Activated CD4-positive, alpha-beta T cell treated with anti-CD3 and anti-CD28 coated beads for 36 hours (primary cell): ENCODE measurements around the gene MTREX. TPM values are rescaled to one million over a fixed set of nuclear protein-coding genes. Genes with fewer than 3 reads are reported as not detected.

Experiments
- ATAC-seq: fragments of 200-7000 bp; cut with Tn5 transposase; one replicate; pipeline ENCODE4 v1.10.0; 2021; ENCODE audit warnings: mild to moderate bottlenecking, moderate library complexity
- CTCF ChIA-PET: fragments of 350-600 bp; sonication (Branson Sonifier 250); formaldehyde crosslinking; loops from one replicate; lab custom pipeline; 2021; ENCODE audit warnings: antibody characterized with exemption; lab: Charles Lee
- POLR2A ChIA-PET: fragments of 350-600 bp; sonication (Branson Sonifier 250); formaldehyde crosslinking; loops from one replicate; lab custom pipeline; 2021; ENCODE audit warnings: antibody characterized with exemption, inconsistent platforms; lab: Charles Lee
- DNase-seq: peaks from one replicate; pipeline ENCODE4 v3.0.0-alpha.2; 2020
- H3K27ac Mint-ChIP-seq: one replicate; pipeline ENCODE4 v1.8.0; 2021; ENCODE audit warnings: mixed read lengths
- H3K27me3 Mint-ChIP-seq: one replicate; pipeline ENCODE4 v1.8.0; 2021; ENCODE audit warnings: mixed read lengths
- H3K36me3 Mint-ChIP-seq: one replicate; pipeline ENCODE4 v1.8.0; 2021; ENCODE audit warnings: low read depth, mixed read lengths
- H3K4me1 Mint-ChIP-seq: one replicate; pipeline ENCODE4 v1.8.0; 2021; ENCODE audit warnings: mixed read lengths
- H3K4me3 Mint-ChIP-seq: one replicate; pipeline ENCODE4 v1.8.0; 2021; ENCODE audit warnings: mild to moderate bottlenecking, moderate library complexity, mixed read lengths
- H3K9me3 Mint-ChIP-seq: one replicate; pipeline ENCODE4 v1.8.0; 2021; ENCODE audit warnings: low read depth, mixed read lengths
- intact Hi-C, 2 experiments: fragments of 100-400 bp; cut with DNase I in 1 of 2; cut with micrococcal nuclease in 1 of 2; formaldehyde crosslinking; loops; one replicate each; pipeline versions ENCODE4 v1.14.2 to v1.15.1; 2022 to 2024; cut with DNase I, micrococcal nuclease
- total RNA-seq, 2 experiments: library from RNA; stranded (reverse); gene quantifications; one replicate each; pipeline ENCODE4 v1.2.3, GENCODE V29; 2021

The MTREX gene
- total RNA-seq, 2 experiments from 2014 or later: 98.2 to 106 TPM

GRCh38 chr5:55377810-55378209, 70.0 kb downstream of the MTREX start:
- Mint-ChIP-seq H3K27me3 (no peaks in the 10 kb centered on the region), H3K36me3 (peaks cover 64% of the 10 kb centered on the region), H3K27ac (no peak overlapping the region), H3K4me3 (no peak overlapping the region), H3K4me1 (peaks cover 9% of the 10 kb centered on the region), H3K9me3 (peaks cover 12% of the 10 kb centered on the region)
- ChIA-PET CTCF (no interaction called here), POLR2A (interaction anchor here (0.6 kb wide), 2 partner anchors 68 to 830 kb away, joined by 4 read pairs; no protein-coding TSS in a partner anchor)
- intact Hi-C loops: no loop called here
- ATAC-seq (no peak), DNase-seq (no peak)

DNA sequence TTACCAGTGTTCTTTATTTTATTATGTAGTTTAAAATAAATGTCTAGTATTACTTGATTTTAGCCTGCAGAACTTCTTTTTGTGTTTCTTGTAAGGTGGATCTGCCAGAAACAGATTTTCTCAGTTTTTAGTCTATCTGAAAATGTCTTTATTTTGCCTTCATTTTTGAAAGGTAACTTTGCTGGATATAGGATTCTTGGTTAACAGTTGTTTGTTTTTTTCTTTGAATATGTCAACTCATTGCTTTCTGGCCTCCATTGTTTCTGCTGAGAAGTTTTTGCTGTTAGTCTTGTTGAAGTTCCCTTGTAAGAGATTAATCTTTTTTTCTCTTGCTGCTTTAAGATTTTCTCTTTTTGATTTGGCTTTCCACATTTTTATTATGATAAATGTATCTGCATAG, 75.5 kb downstream of the MTREX start:
- DNase-seq (no peak), ATAC-seq (no peak)
- Mint-ChIP-seq H3K4me1 (peaks cover 26% of the 10 kb centered on the region), H3K27ac (no peak overlapping the region), H3K9me3 (peaks cover 8% of the 10 kb centered on the region), H3K27me3 (no peaks in the 10 kb centered on the region), H3K36me3 (peaks cover 72% of the 10 kb centered on the region), H3K4me3 (no peak overlapping the region)
- ChIA-PET POLR2A (no interaction called here), CTCF (no interaction called here)
- intact Hi-C loops: no loop called here

GRCh38 chr5:55384072-55384471, 76.3 kb downstream of the MTREX start:
- H3K36me3 Mint-ChIP-seq: peaks cover 74% of the 10 kb centered on the region
- H3K4me1 Mint-ChIP-seq: peaks cover 26% of the 10 kb centered on the region
- H3K4me3 Mint-ChIP-seq: no peak overlapping the region
- H3K9me3 Mint-ChIP-seq: peaks cover 8% of the 10 kb centered on the region
- POLR2A ChIA-PET: no interaction called here
- intact Hi-C loops: no loop called here
- CTCF ChIA-PET: no interaction called here
- no peaks in the 10 kb centered on the region for H3K27me3 Mint-ChIP-seq
- H3K27ac Mint-ChIP-seq: peak overlapping the region; percentile 52
- ATAC-seq (no peak), DNase-seq (no peak)

DNA sequence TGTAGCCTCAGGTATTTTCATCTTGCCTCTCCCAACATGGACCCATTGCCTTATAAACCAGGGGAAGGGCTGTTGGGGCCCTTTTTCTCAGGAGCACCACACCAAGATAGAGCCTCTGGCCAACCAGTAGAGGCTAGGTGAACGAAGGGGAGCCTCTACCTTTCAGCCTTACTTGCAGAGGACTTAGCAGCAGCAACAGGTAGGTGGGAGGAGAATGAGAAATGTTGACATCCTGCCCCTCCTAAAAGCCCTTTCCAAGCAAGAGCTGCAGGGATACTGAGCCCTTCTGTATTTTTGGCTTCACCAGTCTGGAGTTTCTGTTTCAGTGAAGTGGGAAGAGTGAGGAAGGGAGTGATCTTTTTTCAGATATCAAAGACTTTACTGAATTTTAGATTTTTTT, 77.4 kb downstream of the MTREX start:
- ATAC-seq: no peak
- Mint-ChIP-seq H3K27ac (no peak overlapping the region), H3K27me3 (no peaks in the 10 kb centered on the region), H3K4me1 (peaks cover 23% of the 10 kb centered on the region), H3K36me3 (peaks cover 73% of the 10 kb centered on the region), H3K9me3 (peaks cover 8% of the 10 kb centered on the region), H3K4me3 (no peak overlapping the region)
- ChIA-PET POLR2A (no interaction called here), CTCF (interaction anchor here (0.6 to 1.2 kb wide), 3 partner anchors 17 to 33 kb away, joined by 3 read pairs; no protein-coding TSS in a partner anchor)
- DNase-seq: no peak
- intact Hi-C loops: no loop called here

GRCh38 chr5:55385846-55386245, 78.1 kb downstream of the MTREX start:
- CTCF ChIA-PET: interaction anchor here (0.6 to 1.2 kb wide), 3 partner anchors 28 to 306 kb away, joined by 3 read pairs; no protein-coding TSS in a partner anchor
- H3K27ac Mint-ChIP-seq: no peak overlapping the region
- H3K36me3 Mint-ChIP-seq: peaks cover 73% of the 10 kb centered on the region

DNA sequence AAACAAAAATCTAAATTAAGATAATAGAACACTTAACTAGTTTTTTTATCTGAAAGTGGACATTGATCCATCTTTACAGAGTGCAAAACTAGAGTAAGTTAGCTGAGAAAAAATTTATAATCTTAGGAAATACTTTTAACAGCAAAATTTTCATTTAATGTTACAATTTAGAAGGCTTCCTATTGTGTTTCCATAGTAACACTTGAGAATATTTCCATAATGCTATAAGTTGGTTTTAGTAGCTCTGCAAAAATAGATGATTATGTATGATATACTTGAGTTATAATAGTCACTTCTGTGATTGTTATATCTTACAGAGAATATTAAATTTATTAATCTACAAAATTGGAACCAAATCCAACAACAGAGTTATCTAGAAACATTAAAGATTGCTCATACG, 78.6 kb downstream of the MTREX start:
- H3K4me3 Mint-ChIP-seq: no peak overlapping the region
- no peak overlapping the region for H3K27ac Mint-ChIP-seq
- intact Hi-C loops: no loop called here
- H3K27me3 Mint-ChIP-seq: no peaks in the 10 kb centered on the region
- CTCF ChIA-PET: interaction anchor here (1.0 to 1.2 kb wide), 4 partner anchors 20 to 306 kb away, joined by 3 read pairs; no protein-coding TSS in a partner anchor
- POLR2A ChIA-PET: interaction anchor here (0.6 kb wide), 1 partner anchor 76 kb away, joined by 7 read pairs; no protein-coding TSS in a partner anchor
- DNase-seq (no peak), ATAC-seq (no peak)
- H3K4me1 Mint-ChIP-seq: peaks cover 21% of the 10 kb centered on the region
- H3K9me3 Mint-ChIP-seq: peaks cover 10% of the 10 kb centered on the region
- peaks cover 76% of the 10 kb centered on the region for H3K36me3 Mint-ChIP-seq

More at GRCh38 chr5:55385846-55386245, 78.1 kb downstream of the MTREX start:
- H3K4me1 Mint-ChIP-seq: peaks cover 21% of the 10 kb centered on the region
- POLR2A ChIA-PET: interaction anchor here (0.6 kb wide), 1 partner anchor 75 kb away, joined by 7 read pairs; no protein-coding TSS in a partner anchor
- H3K4me3 Mint-ChIP-seq: no peak overlapping the region
- intact Hi-C loops: no loop called here
- no peak for ATAC-seq
- no peaks in the 10 kb centered on the region for H3K27me3 Mint-ChIP-seq
- no peak for DNase-seq
- peaks cover 10% of the 10 kb centered on the region for H3K9me3 Mint-ChIP-seq

GRCh38 chr5:55387865-55388264, 80.1 kb downstream of the MTREX start:
- no peak for ATAC-seq
- Mint-ChIP-seq H3K4me3 (no peak overlapping the region), H3K27ac (no peak overlapping the region), H3K36me3 (peaks cover 79% of the 10 kb centered on the region), H3K27me3 (no peaks in the 10 kb centered on the region), H3K4me1 (peaks cover 21% of the 10 kb centered on the region), H3K9me3 (peaks cover 11% of the 10 kb centered on the region)
- intact Hi-C loops: no loop called here
- DNase-seq: no peak
- CTCF ChIA-PET: interaction anchor here (1.2 kb wide), 1 partner anchor 44 kb away, joined by 3 read pairs; no protein-coding TSS in a partner anchor
- POLR2A ChIA-PET: no interaction called here

DNA sequence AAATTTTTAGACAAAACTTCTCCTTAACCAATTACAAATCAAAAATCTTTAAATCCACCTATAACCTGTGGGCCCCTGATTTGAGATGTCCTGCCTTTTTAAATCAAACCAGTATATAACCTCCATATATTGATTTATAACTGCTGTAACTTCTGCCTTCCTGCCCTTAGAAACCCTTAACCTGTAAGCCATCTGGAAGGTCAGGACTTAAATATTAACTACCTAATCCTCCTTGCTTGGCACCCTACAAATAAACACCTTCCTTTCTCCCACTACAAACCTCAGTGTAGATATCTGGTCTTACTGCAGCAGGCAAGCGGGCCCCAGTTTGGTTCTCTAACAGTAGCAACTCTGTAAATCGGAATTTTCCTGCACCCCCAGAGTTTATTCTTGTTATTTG, 83.9 kb downstream of the MTREX start:
- ATAC-seq (no peak), DNase-seq (no peak)
- peaks cover 9% of the 10 kb centered on the region for H3K9me3 Mint-ChIP-seq
- no peak overlapping the region for H3K27ac Mint-ChIP-seq
- peaks cover 57% of the 10 kb centered on the region for H3K36me3 Mint-ChIP-seq
- H3K4me3 Mint-ChIP-seq: no peak overlapping the region
- POLR2A ChIA-PET: no interaction called here
- CTCF ChIA-PET: interaction anchor here (1.1 kb wide), 1 partner anchor 146 kb away, joined by 3 read pairs; no protein-coding TSS in a partner anchor
- no peaks in the 10 kb centered on the region for H3K27me3 Mint-ChIP-seq
- H3K4me1 Mint-ChIP-seq: no peaks in the 10 kb centered on the region
- intact Hi-C loops: no loop called here

GRCh38 chr5:55392669-55393068, 84.9 kb downstream of the MTREX start:
- ATAC-seq (no peak), DNase-seq (no peak)
- Mint-ChIP-seq H3K4me3 (no peak overlapping the region), H3K36me3 (peaks cover 58% of the 10 kb centered on the region), H3K4me1 (no peaks in the 10 kb centered on the region), H3K27me3 (no peaks in the 10 kb centered on the region), H3K27ac (no peak overlapping the region), H3K9me3 (peaks cover 9% of the 10 kb centered on the region)
- POLR2A ChIA-PET: no interaction called here
- intact Hi-C loops: no loop called here
- CTCF ChIA-PET: interaction anchor here (0.6 to 1.1 kb wide), 2 partner anchors 147 to 220 kb away, joined by 3 to 5 read pairs; no protein-coding TSS in a partner anchor

DNA sequence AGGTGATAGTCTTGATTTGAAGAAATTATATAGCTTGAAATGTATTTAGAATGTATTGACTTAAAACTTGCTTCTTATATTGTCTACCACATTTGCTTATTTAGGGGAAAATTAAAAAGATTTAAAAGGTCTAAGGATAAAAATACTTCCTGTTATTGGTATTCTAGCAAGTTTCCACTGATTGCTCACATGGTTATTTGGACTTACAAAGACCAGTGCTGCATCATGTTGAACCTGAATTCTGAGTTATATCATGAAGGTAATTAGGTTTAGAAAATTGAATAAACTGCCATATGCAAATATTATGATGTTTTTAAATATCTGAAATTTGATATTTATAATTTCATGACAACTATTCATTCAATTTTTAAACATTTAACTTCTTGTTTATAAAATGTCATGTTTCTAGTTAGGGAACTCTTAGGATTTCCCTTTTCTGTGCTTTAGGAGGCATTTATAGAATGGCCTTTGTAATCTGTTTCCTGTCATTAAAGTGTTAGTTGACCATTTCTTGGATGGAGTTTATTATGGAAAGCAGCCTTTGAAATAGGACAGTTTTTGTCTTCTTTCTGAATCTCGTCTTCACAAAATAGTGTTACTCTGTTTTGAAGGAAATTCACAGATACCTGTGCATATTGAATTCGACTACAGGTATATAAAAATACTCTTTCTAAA, 85.8 kb downstream of the MTREX start:
- ATAC-seq (no peak), DNase-seq (no peak)
- H3K27ac Mint-ChIP-seq: no peak overlapping the region
- POLR2A ChIA-PET: no interaction called here
- H3K27me3 Mint-ChIP-seq: no peaks in the 10 kb centered on the region
- H3K4me3 Mint-ChIP-seq: no peak overlapping the region
- peaks cover 9% of the 10 kb centered on the region for H3K9me3 Mint-ChIP-seq
- no peaks in the 10 kb centered on the region for H3K4me1 Mint-ChIP-seq
- CTCF ChIA-PET: interaction anchor here (1.0 kb wide), 1 partner anchor 20 kb away, joined by 3 read pairs; no protein-coding TSS in a partner anchor
- H3K36me3 Mint-ChIP-seq: peaks cover 52% of the 10 kb centered on the region
- intact Hi-C loops: no loop called here

DNA sequence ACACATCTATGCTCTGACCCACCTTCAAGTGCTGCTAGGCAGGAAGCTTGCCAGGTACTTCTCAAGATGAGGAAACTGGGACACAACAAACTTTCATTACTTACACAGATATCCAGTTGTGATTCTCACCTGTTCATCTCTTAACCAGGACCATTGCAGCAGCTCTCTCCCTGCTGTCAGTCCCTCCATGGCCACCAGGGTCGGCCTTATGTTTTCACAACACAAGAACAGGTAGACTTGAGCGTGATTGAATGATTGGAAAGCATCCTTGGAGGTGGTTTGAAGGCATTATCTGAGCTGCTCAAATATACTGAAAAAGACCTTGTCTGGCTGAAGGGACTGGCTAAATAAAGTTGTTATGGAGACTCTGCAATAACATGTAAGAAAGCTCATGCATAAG, 94.4 kb downstream of the MTREX start:
- no peaks in the 10 kb centered on the region for H3K4me1 Mint-ChIP-seq
- H3K9me3 Mint-ChIP-seq: no peaks in the 10 kb centered on the region
- ATAC-seq (no peak), DNase-seq (peak; percentile 12)
- H3K27me3 Mint-ChIP-seq: no peaks in the 10 kb centered on the region
- no peak overlapping the region for H3K4me3 Mint-ChIP-seq
- no peak overlapping the region for H3K27ac Mint-ChIP-seq
- H3K36me3 Mint-ChIP-seq: peaks cover 35% of the 10 kb centered on the region
- intact Hi-C loops: no loop called here
- CTCF ChIA-PET: interaction anchor here (0.7 to 1.0 kb wide), 2 partner anchors 17 to 547 kb away, joined by 3 read pairs; no protein-coding TSS in a partner anchor
- POLR2A ChIA-PET: no interaction called here

DNA sequence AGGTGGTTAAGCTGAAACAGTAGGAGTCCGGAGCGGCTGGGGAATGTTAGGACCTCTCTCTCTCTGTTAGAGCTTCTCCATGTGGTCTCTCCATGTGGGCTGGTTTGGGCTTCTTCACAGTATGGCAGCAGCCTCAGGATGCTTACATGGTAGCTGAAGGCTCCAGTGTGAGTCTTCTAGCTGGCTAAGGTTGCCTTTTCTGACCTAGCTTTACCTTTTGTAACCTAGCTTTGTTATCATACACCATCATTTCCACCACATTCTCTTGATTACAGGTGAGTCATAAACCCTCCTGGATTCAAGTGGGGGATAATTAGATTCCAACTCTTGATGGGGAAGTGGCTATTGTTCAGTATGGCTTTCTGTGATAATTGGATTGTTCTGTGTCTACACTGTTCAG, 98.5 kb downstream of the MTREX start:
- no peak for ATAC-seq
- Mint-ChIP-seq H3K4me1 (peaks cover 4% of the 10 kb centered on the region), H3K27ac (no peak overlapping the region), H3K9me3 (no peaks in the 10 kb centered on the region), H3K36me3 (peaks cover 41% of the 10 kb centered on the region), H3K4me3 (no peak overlapping the region), H3K27me3 (no peaks in the 10 kb centered on the region)
- no peak for DNase-seq
- intact Hi-C loops: no loop called here
- ChIA-PET CTCF (interaction anchor here (0.9 to 1.6 kb wide), 6 partner anchors 20 to 294 kb away, joined by 3 to 8 read pairs (median 4); no protein-coding TSS in a partner anchor), POLR2A (no interaction called here)
